Measurements from ENCODE around the gene ARHGAP10.

- no peak for TF ChIP-seq POLR2A (IDR thresholded peaks at IDR 0.05)
- no peak for TF ChIP-seq CTCF (IDR thresholded peaks at IDR 0.05)
These were observed 369.3 kb downstream of the ARHGAP10 start for GRCh38 chr4:148101235-148101634.

Measured in right lobe of liver (tissue), 4 donors.